GM19397 (cell line): ENCODE results near the gene CYP8B1.
"Not testable (repeated sequence)": the region's sequence is repeated elsewhere in the genome, so short reads cannot be mapped to it uniquely, and the experiment has no call there.

ENCODE experiments used
- ATAC-seq: cut with Tn5 transposase; IDR thresholded peaks from one replicate; pipeline ENCODE4 v1.9.1; 2021; ENCODE audit warnings: mild to moderate bottlenecking, moderate library complexity; ENCODE audit not compliant: unreplicated experiment

CYP8B1 gene

GRCh38 chr3:42887084-42887483 lies 11.4 kb upstream of the CYP8B1 start:
- no peak for ATAC-seq

- no peak for ATAC-seq
These were observed 10.7 kb upstream of the CYP8B1 start for GRCh38 chr3:42886294-42886822.

DNA sequence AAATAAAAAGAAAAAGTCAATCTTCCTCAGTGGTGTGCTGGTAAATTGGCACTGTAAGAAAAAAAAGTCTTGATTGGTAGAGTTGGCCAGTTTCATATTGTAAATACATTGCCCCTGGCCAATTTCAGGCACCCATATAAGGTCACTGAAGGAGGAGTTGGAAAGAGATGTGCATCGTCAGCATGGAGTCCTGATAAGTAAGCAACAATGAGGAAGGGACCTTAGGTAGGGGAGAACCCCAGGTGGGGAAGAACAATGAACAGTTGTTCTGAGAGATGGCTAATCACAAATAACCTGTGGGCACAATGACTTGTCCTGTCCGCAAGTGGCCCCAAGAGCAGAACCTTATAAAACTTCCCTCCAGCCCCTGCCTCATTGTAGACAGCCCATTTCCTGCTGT lies 8.6 kb upstream of the CYP8B1 start:
- no peak for ATAC-seq

GRCh38 chr3:42883251-42883930 lies 7.7 kb upstream of the CYP8B1 start:
- ATAC-seq: not testable (repeated sequence)

DNA sequence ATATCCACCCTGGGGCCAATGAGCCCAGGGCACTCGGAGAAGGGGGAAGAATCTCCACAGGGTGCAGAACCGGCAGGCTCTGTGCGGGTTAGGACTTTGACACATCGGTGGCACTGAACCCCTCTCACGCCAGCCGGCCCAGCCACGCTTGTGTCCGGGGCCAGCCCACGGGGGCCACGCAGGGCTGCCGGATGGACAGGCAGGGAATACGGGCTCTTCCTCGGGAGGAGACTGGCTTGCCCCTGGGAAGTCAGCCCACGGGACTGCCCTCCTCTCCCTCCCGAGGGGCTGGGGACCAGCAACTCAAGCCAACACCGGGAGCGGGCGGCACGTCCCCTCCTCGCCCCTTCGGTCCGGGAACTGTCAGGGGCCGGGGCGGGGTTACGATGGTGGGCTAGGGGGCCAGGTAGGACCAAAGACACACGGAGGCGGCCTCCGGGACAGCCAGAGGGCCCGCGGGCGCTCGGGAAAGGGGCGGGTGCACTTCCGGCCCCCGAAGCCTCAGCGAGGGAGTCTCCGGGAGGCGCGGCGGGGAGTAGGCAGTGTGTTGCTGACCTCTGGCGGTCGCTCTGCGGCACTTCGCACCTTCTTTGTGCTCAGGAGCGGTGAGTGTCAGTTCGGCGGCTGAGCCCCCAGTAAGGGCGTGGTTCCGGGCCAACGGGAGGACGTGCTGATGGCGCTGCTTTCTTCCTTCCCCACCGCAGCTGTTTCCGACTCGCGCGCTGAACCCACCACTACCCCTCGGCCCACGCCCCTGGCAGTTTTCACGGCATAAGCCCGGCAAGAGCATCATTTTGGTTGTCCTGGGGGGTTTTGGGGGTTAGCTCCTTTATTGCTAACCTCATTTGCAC lies 5.1 kb upstream of the CYP8B1 start:
- ATAC-seq: peak; percentile 98

DNA sequence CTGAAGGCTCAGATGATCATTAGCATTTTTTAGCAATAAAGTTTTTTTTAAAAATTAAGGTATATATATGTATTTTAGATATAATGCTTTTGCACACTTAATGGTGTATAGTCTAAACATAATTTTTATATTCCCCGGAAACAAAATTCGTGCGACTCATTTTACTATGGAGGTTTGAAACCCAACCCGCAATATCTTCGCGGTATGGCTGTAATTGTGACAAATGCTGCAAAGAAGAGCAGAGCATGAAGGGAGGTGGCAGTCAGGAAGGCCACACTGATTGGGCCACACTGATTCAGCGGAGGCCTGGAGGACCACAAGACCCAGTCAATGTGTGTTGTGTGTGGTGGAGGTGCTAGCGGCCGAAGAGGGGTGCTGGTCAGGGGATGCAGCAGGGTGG lies 4.5 kb upstream of the CYP8B1 start:
- ATAC-seq: no peak

- no peak for ATAC-seq
These were observed 2.2 kb upstream of the CYP8B1 start for GRCh38 chr3:42877881-42878280.

DNA sequence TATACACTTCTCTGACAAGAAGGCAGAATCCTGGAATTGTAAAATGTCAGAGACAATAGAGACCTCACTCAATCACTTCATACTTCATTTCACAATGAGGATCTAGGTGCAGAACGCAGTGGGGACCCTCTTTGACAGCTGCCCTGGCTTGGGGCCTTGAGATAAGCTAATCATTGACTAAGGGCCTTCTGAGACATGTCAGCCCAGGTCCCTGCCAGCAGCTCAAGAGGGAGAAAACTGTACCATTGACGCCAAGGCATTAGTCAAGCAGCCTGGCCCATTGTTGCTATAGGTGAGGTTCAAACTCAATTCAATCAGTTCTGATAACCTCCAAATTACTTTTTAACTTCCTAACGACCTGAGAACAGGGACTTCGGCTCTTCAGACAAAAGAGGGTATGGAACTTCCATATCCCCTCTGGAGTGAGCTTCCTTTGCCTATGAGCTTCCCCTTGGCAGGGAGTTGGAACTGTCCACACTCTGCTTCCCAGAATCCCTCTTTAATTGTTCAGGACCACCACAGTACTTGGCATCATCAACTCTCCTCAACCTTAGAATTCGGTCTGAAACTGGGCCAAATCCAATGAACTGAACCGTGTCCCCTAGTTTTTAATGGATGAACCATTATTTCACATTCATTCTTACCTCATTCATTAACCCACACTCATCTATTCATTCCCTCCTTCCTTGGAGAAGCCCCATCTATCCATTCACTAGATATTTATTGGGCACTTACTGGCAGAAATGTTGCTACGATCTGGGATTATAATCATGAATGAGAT lies 1.5 kb upstream of the CYP8B1 start:
- no peak for ATAC-seq

DNA sequence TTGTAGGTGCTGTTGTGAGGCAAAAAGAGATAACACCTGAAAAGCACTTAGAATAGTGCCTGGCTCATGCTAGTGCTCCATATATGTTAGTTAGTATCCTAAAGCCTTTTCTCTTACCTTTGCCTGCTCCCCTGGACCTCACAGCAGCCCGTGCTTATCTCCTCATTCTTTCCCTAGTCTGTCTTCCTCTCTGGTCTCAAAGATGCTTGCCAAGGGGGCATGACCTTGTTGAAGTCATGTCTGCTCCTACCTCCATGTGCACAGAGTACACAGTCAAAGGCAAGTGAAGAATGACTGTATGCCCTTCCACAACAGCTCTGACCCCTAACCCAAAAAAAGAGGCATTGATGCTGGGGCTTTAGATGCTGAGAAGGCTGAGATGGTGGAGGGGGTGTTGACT lies 722 bp upstream of the CYP8B1 start:
- no peak for ATAC-seq

GRCh38 chr3:42874749-42875148 lies 930 bp downstream of the CYP8B1 start:
- ATAC-seq: no peak

- no peak for ATAC-seq
These were observed 2.3 kb downstream of the CYP8B1 start for GRCh38 chr3:42873221-42873982.

- no peak for ATAC-seq
These were observed 3.0 kb downstream of the CYP8B1 start for GRCh38 chr3:42872718-42873117.

DNA sequence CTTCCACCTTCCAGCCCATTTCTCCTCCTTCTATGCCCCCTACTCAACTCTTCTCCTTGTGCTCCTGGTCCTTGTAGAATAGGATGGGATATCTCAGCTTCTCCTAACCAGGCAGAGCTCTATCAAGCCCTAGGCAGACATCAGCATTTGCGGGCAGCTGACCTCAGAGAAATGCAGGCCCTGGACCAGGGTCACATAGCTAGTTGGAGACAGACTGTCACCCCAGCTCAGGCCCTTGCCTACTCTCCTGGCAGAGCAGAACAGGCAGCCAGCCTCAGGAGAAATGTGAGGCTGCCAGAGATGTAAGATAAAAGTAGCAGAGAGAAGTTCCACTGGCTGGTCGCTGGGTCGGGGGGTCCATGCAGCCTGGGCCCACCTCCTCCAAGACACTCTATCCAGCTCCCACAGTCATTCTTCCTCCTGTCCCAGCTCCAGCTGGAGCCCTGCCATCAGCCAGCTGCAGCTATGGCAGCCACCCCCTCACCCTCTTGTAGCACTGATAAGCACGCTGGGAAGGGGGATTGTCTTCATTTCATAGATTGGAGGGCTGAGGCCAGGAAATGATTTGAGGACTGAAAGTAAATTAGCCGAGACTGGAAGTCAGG lies 4.0 kb downstream of the CYP8B1 start:
- ATAC-seq: no peak

GRCh38 chr3:42868841-42869240 lies 6.8 kb downstream of the CYP8B1 start:
- no peak for ATAC-seq

GRCh38 chr3:42867138-42867537 lies 8.5 kb downstream of the CYP8B1 start:
- ATAC-seq: no peak

DNA sequence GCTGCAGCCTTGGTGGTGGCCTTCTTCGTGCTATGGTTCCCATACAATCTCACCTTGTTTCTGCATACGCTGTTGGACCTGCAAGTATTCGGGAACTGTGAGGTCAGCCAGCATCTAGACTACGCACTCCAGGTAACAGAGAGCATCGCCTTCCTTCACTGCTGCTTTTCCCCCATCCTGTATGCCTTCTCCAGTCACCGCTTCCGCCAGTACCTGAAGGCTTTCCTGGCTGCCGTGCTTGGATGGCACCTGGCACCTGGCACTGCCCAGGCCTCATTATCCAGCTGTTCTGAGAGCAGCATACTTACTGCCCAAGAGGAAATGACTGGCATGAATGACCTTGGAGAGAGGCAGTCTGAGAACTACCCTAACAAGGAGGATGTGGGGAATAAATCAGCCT lies 10.4 kb downstream of the CYP8B1 start:
- no peak for ATAC-seq

DNA sequence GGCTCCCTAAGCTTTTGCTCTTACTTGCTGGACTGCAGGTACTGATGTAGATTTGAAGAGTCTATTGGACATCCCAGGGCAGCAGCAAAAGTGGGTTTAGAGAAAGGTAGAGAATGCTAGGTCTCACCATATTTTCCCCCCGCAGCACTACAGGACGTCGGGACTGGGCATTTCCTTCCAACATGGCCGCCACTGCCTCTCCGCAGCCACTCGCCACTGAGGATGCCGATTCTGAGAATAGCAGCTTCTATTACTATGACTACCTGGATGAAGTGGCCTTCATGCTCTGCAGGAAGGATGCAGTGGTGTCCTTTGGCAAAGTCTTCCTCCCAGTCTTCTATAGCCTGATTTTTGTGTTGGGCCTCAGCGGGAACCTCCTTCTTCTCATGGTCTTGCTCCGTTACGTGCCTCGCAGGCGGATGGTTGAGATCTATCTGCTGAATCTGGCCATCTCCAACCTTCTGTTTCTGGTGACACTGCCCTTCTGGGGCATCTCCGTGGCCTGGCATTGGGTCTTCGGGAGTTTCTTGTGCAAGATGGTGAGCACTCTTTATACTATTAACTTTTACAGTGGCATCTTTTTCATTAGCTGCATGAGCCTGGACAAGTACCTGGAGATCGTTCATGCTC lies 11.2 kb downstream of the CYP8B1 start:
- no peak for ATAC-seq

GRCh38 chr3:42856544-42856943 lies 19.1 kb downstream of the CYP8B1 start:
- ATAC-seq: no peak

DNA sequence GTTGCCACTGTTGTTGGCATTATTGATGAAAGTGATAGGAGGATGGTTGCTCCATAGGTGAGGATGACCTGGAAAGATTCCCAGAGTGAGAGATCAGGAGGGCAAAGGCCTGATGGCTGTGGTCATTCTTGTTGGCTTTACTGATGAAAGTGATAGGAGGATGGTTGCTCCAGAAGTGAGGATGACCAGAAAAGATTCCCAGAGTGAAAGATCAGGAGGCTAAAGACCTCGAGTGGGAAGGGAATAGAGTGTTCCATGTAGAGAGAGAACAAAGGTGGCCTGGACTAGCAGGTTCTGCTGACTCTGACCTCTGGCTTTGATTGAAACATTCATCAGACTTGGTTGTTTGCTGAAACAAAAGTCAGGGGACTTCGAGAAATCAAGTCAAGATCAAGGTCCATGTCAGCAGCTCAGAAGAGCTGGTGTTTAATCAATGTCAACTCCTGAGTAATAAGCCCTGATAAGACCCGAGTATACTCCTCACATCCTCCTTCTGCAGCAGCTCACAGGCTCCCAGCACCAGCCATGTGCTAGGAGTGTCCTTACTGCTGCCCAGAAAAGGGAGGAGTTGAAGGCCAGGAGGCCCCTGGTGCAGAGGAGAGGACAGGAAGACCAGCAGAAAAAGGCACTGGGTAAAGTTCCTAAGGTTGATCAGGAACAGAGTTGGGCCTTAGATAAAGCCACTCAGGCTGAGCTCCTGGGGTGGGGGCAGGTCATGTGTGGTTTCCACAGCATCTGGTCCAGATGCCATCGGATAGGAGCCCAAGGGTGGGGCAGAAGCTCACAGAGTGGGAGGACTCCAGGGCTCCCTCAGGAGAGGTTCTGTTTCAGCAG lies 19.9 kb downstream of the CYP8B1 start:
- no peak for ATAC-seq
